HepG2 (cell line): ENCODE measurements around the gene DNASE2. TPM values are rescaled to one million over a fixed set of nuclear protein-coding genes. Genes with fewer than 3 reads are reported as not detected.

ENCODE experiments used
- AGO1 ChIP-seq: fragments of 200-400 bp; formaldehyde crosslinking; IDR thresholded peaks from 2 replicates; pipeline ENCODE4 v1.6.1; 2017; ENCODE audit warnings: mild to moderate bottlenecking, low read depth, low read length, moderate library complexity; ENCODE audit not compliant: poor library complexity, severe bottlenecking
- ARNTL ChIP-seq: sonication (generic); formaldehyde crosslinking; IDR thresholded peaks from 2 replicates; pipeline ENCODE4 v1.4.0; 2020; ENCODE audit warnings: mild to moderate bottlenecking, missing genetic modification reagents
- BORCS8-MEF2B ChIP-seq: sonication (generic); formaldehyde crosslinking; IDR thresholded peaks from 2 replicates; pipeline ENCODE4 v1.8.0; 2022; ENCODE audit warnings: mild to moderate bottlenecking, missing genetic modification reagents
- DNMT1 ChIP-seq: sonication (generic); formaldehyde crosslinking; IDR thresholded peaks from 2 replicates; pipeline ENCODE4 v1.5.1; 2020; ENCODE audit warnings: mild to moderate bottlenecking, missing genetic modification reagents
- MAZ ChIP-seq, 2 experiments: sonication (generic) in 1 of 2; formaldehyde crosslinking in 1 of 2; IDR thresholded peaks; 2 replicates each; pipeline versions ENCODE4 v1.5.0 to v1.6.1; 2012 to 2020; ENCODE audit warnings: low read depth in 2 of 2, mild to moderate bottlenecking in 2 of 2, borderline replicate concordance in 1 of 2, improper control_type of control experiment in 1 of 2, low read length in 1 of 2, missing genetic modification reagents in 1 of 2, moderate library complexity in 1 of 2
- NBN ChIP-seq: fragments of 450-650 bp; conservative IDR thresholded peaks from 2 replicates; pipeline ENCODE4 v1.6.1; 2017
- NCOA5 ChIP-seq: sonication (generic); formaldehyde crosslinking; IDR thresholded peaks from 2 replicates; pipeline ENCODE4 v1.4.0; 2020; ENCODE audit warnings: missing genetic modification reagents
- SP140L ChIP-seq: sonication (generic); formaldehyde crosslinking; IDR thresholded peaks from 2 replicates; pipeline ENCODE4 v1.4.0; 2020; ENCODE audit warnings: missing genetic modification reagents, borderline replicate concordance
- STAG1 ChIP-seq: sonication (generic); formaldehyde crosslinking; IDR thresholded peaks from 2 replicates; pipeline ENCODE4 v1.4.0; 2020; ENCODE audit warnings: missing genetic modification reagents
- ZBTB33 ChIP-seq: sonication (generic); formaldehyde crosslinking; IDR thresholded peaks from 2 replicates; pipeline ENCODE4 v1.4.0; 2020; ENCODE audit warnings: missing genetic modification reagents
- ZFP36 ChIP-seq: fragments of 150-350 bp; IDR thresholded peaks from 2 replicates; pipeline ENCODE4 v1.6.1; 2018; ENCODE audit warnings: borderline replicate concordance, low read length, low read depth; ENCODE audit not compliant: partially characterized antibody
- ZFP90 ChIP-seq: sonication (generic); formaldehyde crosslinking; IDR thresholded peaks from 2 replicates; pipeline ENCODE4 v1.8.0; 2022; ENCODE audit warnings: missing genetic modification reagents, mild to moderate bottlenecking, inconsistent platforms, borderline replicate concordance
- ZNF331 ChIP-seq: sonication (generic); formaldehyde crosslinking; IDR thresholded peaks from 2 replicates; pipeline ENCODE4 v1.4.0; 2020; ENCODE audit warnings: missing genetic modification reagents
- ZNF556 ChIP-seq: sonication (generic); formaldehyde crosslinking; IDR thresholded peaks from 2 replicates; pipeline ENCODE4 v1.4.0; 2020; ENCODE audit warnings: mild to moderate bottlenecking, missing genetic modification reagents, borderline replicate concordance
- ZNF724P ChIP-seq: sonication (generic); formaldehyde crosslinking; IDR thresholded peaks from 2 replicates; pipeline ENCODE4 v1.8.0; 2022; ENCODE audit warnings: missing genetic modification reagents, borderline replicate concordance
- polyA plus RNA-seq, 8 experiments: library from polyadenylated mRNA; depleted of rRNA in 3 of 8; stranded (reverse) in 7 of 8; unstranded in 1 of 8; fragments of >200 nt; fragmentation: Illumina TruSeq in 4 of 8; extraction: Trizol in 4 of 8; gene quantifications; 2 replicates each; pipeline versions ENCODE4 v1.2.1 to v1.2.3, GENCODE V29; 2011 to 2016; ENCODE audit warnings: low read depth in 4 of 8, missing spikeins in 1 of 8, mixed read lengths in 1 of 8; ENCODE audit not compliant: insufficient read depth in 1 of 8
- total RNA-seq, 5 experiments: library from RNA; depleted of rRNA; stranded (reverse); fragments of >200 nt; fragmentation: Illumina TruSeq; extraction: Trizol; gene quantifications; 2 replicates each; pipeline ENCODE4 v1.2.3, GENCODE V29; 2016; ENCODE audit warnings: low read depth in 1 of 5
- TF ChIP-seq, protein P1 (sequence below): sonication (generic); formaldehyde crosslinking; IDR thresholded peaks from 2 replicates; pipeline ENCODE4 v1.5.0; 2020; ENCODE audit warnings: mild to moderate bottlenecking, missing genetic modification reagents, moderate library complexity
- TF ChIP-seq, protein P2 (sequence below): sonication (generic); IDR thresholded peaks from 2 replicates; pipeline ENCODE4 v1.6.1; 2016; ENCODE audit warnings: low read depth, borderline replicate concordance
- TF ChIP-seq, protein P3 (sequence below): sonication (generic); formaldehyde crosslinking; IDR thresholded peaks from 2 replicates; pipeline ENCODE4 v1.5.1; 2020; ENCODE audit warnings: missing genetic modification reagents, mild to moderate bottlenecking, borderline replicate concordance
- TF ChIP-seq, protein P4 (sequence below): IDR thresholded peaks from 2 replicates; pipeline ENCODE4 v1.6.1; 2016; ENCODE audit warnings: low read depth

Gene DNASE2
- total and polyA plus RNA-seq, 2 of the 13 experiments (the other 11 are each of a cell fraction or from before 2014, with no cell fraction given), result 7.5 to 16.2 TPM

DNA sequence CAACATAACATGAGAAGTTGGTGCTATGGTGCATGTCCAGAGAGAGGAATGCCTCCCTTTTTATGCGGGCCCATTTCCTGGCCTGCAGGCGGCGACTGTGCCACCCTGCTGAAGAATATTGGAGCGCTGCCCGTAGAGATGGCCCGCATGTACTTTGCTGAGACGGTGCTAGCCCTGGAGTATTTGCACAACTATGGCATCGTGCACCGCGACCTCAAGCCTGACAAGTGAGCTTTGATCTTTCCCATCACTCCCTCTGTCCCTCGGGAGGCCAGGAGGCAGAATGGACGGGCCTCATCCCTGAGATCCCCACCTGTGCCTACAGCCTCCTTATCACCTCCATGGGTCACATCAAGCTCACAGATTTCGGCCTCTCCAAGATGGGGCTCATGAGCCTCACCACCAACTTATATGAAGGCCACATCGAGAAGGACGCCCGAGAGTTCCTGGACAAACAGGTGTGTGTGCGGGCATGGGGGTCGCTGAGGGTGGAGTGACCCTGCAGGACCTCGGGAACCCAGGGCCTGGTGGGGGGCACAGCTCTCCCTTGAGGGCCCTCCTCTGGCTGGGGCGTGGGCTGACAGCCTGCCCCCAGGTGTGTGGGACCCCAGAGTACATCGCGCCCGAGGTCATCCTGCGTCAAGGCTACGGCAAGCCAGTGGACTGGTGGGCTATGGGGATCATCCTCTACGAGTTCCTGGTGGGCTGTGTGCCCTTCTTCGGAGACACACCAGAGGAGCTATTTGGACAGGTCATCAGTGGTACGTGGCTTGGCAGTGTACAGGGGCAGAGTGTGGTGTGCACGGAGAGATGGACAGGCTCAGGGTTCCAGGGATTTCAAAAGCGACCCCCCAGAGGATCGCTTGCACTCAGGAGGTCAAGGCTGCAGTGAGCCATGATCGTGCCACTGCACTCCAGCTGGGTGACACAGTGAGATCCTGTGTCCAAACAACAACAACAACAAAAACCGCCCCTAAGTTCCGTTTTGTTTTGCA lies 16.2 kb downstream of the DNASE2 start (continued):
- no peak for TF ChIP-seq SP140L (CRISPR knock-in tag)
- 0 out of 2 replicates have a peak, but pooled peaks have one; percentile 62 for TF ChIP-seq BORCS8-MEF2B (CRISPR knock-in tag)
- no peak for TF ChIP-seq ZNF556 (CRISPR knock-in tag)
- no peak for TF ChIP-seq ZFP36
- TF ChIP-seq ZFP90 (CRISPR knock-in tag), result no peak
- peak; percentile 57; the same call in 1 of the 2 replicates for TF ChIP-seq ZNF331 (CRISPR knock-in tag)
- no peak for TF ChIP-seq NBN
- TF ChIP-seq, protein P1, sequence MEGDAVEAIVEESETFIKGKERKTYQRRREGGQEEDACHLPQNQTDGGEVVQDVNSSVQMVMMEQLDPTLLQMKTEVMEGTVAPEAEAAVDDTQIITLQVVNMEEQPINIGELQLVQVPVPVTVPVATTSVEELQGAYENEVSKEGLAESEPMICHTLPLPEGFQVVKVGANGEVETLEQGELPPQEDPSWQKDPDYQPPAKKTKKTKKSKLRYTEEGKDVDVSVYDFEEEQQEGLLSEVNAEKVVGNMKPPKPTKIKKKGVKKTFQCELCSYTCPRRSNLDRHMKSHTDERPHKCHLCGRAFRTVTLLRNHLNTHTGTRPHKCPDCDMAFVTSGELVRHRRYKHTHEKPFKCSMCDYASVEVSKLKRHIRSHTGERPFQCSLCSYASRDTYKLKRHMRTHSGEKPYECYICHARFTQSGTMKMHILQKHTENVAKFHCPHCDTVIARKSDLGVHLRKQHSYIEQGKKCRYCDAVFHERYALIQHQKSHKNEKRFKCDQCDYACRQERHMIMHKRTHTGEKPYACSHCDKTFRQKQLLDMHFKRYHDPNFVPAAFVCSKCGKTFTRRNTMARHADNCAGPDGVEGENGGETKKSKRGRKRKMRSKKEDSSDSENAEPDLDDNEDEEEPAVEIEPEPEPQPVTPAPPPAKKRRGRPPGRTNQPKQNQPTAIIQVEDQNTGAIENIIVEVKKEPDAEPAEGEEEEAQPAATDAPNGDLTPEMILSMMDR (CRISPR knock-in tag), result peak; percentile 74
- no peak for TF ChIP-seq MAZ (IDR thresholded peaks at IDR 0.05; ENCODE audit: borderline replicate concordance, low read depth, low read length)
- TF ChIP-seq MAZ (CRISPR knock-in tag; IDR thresholded peaks at IDR 0.05; ENCODE audit: low read depth), result no peak
- TF ChIP-seq DNMT1 (CRISPR knock-in tag), result no peak
- TF ChIP-seq, protein P2, sequence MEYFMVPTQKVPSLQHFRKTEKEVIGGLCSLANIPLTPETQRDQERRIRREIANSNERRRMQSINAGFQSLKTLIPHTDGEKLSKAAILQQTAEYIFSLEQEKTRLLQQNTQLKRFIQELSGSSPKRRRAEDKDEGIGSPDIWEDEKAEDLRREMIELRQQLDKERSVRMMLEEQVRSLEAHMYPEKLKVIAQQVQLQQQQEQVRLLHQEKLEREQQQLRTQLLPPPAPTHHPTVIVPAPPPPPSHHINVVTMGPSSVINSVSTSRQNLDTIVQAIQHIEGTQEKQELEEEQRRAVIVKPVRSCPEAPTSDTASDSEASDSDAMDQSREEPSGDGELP, result no peak; the same call in 1 of the 2 replicates
- no peak for TF ChIP-seq NCOA5 (CRISPR knock-in tag)
- no peak for TF ChIP-seq ARNTL (CRISPR knock-in tag)
- no peak for TF ChIP-seq ZNF724P (CRISPR knock-in tag)
- TF ChIP-seq ZBTB33 (CRISPR knock-in tag), result no peak
- TF ChIP-seq, protein P3, sequence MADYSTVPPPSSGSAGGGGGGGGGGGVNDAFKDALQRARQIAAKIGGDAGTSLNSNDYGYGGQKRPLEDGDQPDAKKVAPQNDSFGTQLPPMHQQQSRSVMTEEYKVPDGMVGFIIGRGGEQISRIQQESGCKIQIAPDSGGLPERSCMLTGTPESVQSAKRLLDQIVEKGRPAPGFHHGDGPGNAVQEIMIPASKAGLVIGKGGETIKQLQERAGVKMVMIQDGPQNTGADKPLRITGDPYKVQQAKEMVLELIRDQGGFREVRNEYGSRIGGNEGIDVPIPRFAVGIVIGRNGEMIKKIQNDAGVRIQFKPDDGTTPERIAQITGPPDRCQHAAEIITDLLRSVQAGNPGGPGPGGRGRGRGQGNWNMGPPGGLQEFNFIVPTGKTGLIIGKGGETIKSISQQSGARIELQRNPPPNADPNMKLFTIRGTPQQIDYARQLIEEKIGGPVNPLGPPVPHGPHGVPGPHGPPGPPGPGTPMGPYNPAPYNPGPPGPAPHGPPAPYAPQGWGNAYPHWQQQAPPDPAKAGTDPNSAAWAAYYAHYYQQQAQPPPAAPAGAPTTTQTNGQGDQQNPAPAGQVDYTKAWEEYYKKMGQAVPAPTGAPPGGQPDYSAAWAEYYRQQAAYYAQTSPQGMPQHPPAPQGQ, result no peak
- TF ChIP-seq, protein P4, sequence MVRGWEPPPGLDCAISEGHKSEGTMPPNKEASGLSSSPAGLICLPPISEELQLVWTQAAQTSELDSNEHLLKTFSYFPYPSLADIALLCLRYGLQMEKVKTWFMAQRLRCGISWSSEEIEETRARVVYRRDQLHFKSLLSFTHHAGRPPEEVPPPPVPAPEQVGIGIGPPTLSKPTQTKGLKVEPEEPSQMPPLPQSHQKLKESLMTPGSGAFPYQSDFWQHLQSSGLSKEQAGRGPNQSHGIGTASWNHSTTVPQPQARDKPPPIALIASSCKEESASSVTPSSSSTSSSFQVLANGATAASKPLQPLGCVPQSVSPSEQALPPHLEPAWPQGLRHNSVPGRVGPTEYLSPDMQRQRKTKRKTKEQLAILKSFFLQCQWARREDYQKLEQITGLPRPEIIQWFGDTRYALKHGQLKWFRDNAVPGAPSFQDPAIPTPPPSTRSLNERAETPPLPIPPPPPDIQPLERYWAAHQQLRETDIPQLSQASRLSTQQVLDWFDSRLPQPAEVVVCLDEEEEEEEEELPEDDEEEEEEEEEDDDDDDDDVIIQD (CRISPR knock-in tag), result 0 out of 2 replicates have a peak, but pooled peaks have one; percentile 19
- peak; percentile 67 for TF ChIP-seq STAG1 (CRISPR knock-in tag)
- no peak for TF ChIP-seq AGO1
